Ishikawa (cell line): ENCODE results near the gene IL31RA.

Experiments
- CEBPB ChIP-seq: IDR thresholded peaks from 2 replicates; pipeline ENCODE4 v1.6.1; 2012
- CREB1 ChIP-seq: IDR thresholded peaks from 2 replicates; pipeline ENCODE4 v1.6.1; 2012; ENCODE audit warnings: low read depth
- EGR1 ChIP-seq: IDR thresholded peaks from 2 replicates; pipeline ENCODE4 v1.6.1; 2012
- EP300 ChIP-seq: IDR thresholded peaks from 2 replicates; pipeline ENCODE4 v1.6.1; 2012; ENCODE audit warnings: borderline replicate concordance
- NFIC ChIP-seq: IDR thresholded peaks from 2 replicates; pipeline ENCODE4 v1.6.1; 2012
- RAD21 ChIP-seq: IDR thresholded peaks from 2 replicates; pipeline ENCODE4 v1.6.1; 2012; ENCODE audit warnings: low read depth
- REST ChIP-seq: IDR thresholded peaks from 2 replicates; pipeline ENCODE4 v1.6.1; 2012; ENCODE audit warnings: low read depth, mild to moderate bottlenecking
- TAF1 ChIP-seq: IDR thresholded peaks from 2 replicates; pipeline ENCODE4 v1.6.1; 2012; ENCODE audit warnings: low read depth, mild to moderate bottlenecking
- TCF12 ChIP-seq: IDR thresholded peaks from 2 replicates; pipeline ENCODE4 v1.6.1; 2012; ENCODE audit warnings: low read depth
- YY1 ChIP-seq: IDR thresholded peaks from 2 replicates; pipeline ENCODE4 v1.6.1; 2012; ENCODE audit warnings: low read depth
- ZBTB7A ChIP-seq: IDR thresholded peaks from 2 replicates; pipeline ENCODE4 v1.6.1; 2012; ENCODE audit warnings: low read depth
- TF ChIP-seq, protein P1 (sequence below): IDR thresholded peaks from 2 replicates; pipeline ENCODE4 v1.6.1; 2012

- no peak for TF ChIP-seq YY1
- TF ChIP-seq, protein P1, sequence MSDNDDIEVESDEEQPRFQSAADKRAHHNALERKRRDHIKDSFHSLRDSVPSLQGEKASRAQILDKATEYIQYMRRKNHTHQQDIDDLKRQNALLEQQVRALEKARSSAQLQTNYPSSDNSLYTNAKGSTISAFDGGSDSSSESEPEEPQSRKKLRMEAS: no peak
- no peak for TF ChIP-seq CREB1
- TF ChIP-seq REST: no peak
- TF ChIP-seq ZBTB7A: no peak
- TF ChIP-seq CEBPB: no peak
- TF ChIP-seq EP300: no peak
- TF ChIP-seq NFIC: no peak
- no peak for TF ChIP-seq TCF12
- TF ChIP-seq RAD21: no peak
- no peak for TF ChIP-seq EGR1
- TF ChIP-seq TAF1: no peak
Observed at GRCh38 chr5:55877655-55878054, 26.5 kb downstream of the IL31RA start.
